NCI-H774 (cell line): Measurements from ENCODE around the gene SOX12.
"Not testable (repeated sequence)": the region's sequence is repeated elsewhere in the genome, so short reads cannot be mapped to it uniquely, and the experiment has no call there.

Experiments
- DNase-seq: peaks from one replicate; lab custom pipeline; 2025; lab: John Stamatoyannopoulos, UW

SOX12 gene

GRCh38 chr20:362271-363254 is 37.2 kb downstream of the SOX12 start:
- DNase-seq: peak; percentile 67

GRCh38 chr20:363319-364078 is 38.1 kb downstream of the SOX12 start:
- DNase-seq: no peak

GRCh38 chr20:364905-365794 is 39.8 kb downstream of the SOX12 start:
- DNase-seq: no peak

- DNase-seq: no peak
Measured at GRCh38 chr20:366041-366718, 40.8 kb downstream of the SOX12 start.

- DNase-seq: no peak
Measured at GRCh38 chr20:366719-367485, 41.5 kb downstream of the SOX12 start.

- no peak for DNase-seq
Measured at GRCh38 chr20:367486-367887, 42.1 kb downstream of the SOX12 start.

- no peak for DNase-seq
Measured at GRCh38 chr20:368915-369314, 43.6 kb downstream of the SOX12 start.

GRCh38 chr20:370151-370600 is 44.8 kb downstream of the SOX12 start:
- no peak for DNase-seq

- DNase-seq: no peak
Measured at GRCh38 chr20:370977-371754, 45.8 kb downstream of the SOX12 start.

GRCh38 chr20:371755-372542 is 46.6 kb downstream of the SOX12 start:
- no peak for DNase-seq

- DNase-seq: not testable (repeated sequence)
Measured at GRCh38 chr20:372543-373082, 47.3 kb downstream of the SOX12 start.

- DNase-seq: no peak
Measured at GRCh38 chr20:373171-373890, 48.0 kb downstream of the SOX12 start.

- no peak for DNase-seq
Measured at GRCh38 chr20:375265-375889, 50.0 kb downstream of the SOX12 start.

- no peak for DNase-seq
Measured at GRCh38 chr20:376089-376488, 50.7 kb downstream of the SOX12 start.

GRCh38 chr20:376750-377149 is 51.4 kb downstream of the SOX12 start:
- DNase-seq: no peak

- DNase-seq: not testable (repeated sequence)
Measured at GRCh38 chr20:377578-377977, 52.2 kb downstream of the SOX12 start.

GRCh38 chr20:378961-379336 is 53.6 kb downstream of the SOX12 start:
- DNase-seq: no peak
